ENCODE data around the gene KAZALD1. TPM values are rescaled to one million over a fixed set of nuclear protein-coding genes. Genes with fewer than 3 reads are reported as not detected.

The KAZALD1 gene
- total and polyA plus RNA-seq, 4 donors: 2.5 to 10.0 (median 4.3) TPM

DNA sequence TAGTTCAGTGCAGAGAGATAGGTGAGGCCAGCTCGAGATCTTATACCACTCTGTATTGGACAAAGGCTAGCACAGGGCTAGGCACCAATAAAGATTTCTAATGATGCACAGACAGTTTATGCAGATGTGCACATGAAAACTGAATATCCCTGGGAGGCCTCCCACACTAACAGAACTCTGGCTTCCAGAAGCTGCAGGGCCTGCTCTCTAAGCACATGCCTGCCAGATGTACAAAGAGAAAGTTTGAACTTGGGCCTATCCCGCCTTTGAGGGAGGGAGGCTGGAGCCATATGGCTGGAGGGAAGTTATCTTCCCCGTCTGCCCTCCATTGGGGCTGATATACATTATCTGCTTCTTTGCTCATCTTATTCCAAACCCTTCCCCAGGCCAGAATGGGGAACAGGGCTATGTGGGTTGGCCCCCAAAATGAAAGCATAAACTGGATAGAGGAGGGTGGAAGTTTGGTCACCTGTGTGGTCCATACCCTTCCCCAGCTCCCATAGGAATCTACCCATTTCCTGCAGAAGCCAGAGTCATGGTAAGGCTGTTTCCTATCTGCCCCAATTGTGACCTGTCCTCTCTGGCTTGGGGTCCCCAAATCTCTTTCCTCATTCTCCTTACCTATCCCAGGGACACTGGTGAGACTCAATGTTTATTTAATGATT lies 3.8 kb downstream of the KAZALD1 start:
- Histone ChIP-seq H3K36me3 (ENCODE audit: control insufficient read depth, insufficient read depth, low read length) (no peaks in the 10 kb centered on the region), H3K27me3 (ENCODE audit: control insufficient read depth, insufficient read depth, low read length) (peaks cover 64% of the 10 kb centered on the region), H3K4me1 (ENCODE audit: control insufficient read depth, insufficient read depth, low read length) (peaks cover 54% of the 10 kb centered on the region), H3K9me3 (ENCODE audit: control insufficient read depth, insufficient read depth, low read length) (no peaks in the 10 kb centered on the region), H3K27ac (ENCODE audit: low read depth, low read length) (no peak overlapping the region), H3K4me3 (ENCODE audit: low read depth, low read length) (peak overlapping the region; percentile 24)
- WGBS (ENCODE audit: insufficient coverage): 75% methylated on average over 1 of the region's 3 CpGs
- DNase-seq (ENCODE audit: low read depth in 4 of 6, low spot score in 6 of 6): peak in 1 of 6 donors; percentile 37

DNA sequence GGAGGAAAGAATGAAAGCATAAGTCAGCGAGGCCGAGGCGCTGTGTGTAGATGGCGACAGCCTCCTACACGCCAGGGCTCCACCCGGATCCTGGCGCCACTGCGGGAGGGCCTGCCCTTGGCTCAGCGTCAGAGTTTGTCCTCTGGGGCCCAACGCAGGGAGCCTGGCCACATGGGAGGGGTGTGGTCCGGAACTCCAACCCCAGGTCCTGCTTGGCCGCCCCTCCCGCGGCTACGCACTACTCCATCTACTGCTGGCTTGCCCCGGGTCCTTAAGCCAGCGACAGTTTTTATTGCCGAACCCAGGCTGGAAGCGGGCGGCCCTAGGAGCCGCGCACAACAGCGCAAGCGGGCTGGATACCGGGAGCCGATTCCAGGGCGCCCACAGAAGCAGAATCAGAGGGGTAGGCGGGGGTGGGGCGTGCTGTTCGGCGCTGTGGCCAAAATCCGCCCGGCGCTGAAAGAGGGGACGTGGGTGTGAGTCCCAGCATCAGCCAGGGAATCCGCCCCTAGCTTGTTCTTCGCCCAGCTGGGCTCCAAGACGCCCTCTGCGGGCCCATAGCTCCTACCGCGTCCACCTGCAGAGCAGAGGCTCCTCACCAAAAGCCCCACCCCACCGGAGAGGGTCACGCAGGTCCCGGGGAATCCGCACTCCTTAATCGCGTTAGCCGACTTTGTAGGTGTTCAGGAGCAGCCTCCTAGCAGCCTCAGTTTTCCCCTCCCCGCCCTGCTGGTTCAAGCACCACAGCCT lies 4.5 kb downstream of the KAZALD1 start:
- peak in 1 of 6 donors; percentile 35 for DNase-seq (ENCODE audit: low read depth in 4 of 6, low spot score in 6 of 6)

DNA sequence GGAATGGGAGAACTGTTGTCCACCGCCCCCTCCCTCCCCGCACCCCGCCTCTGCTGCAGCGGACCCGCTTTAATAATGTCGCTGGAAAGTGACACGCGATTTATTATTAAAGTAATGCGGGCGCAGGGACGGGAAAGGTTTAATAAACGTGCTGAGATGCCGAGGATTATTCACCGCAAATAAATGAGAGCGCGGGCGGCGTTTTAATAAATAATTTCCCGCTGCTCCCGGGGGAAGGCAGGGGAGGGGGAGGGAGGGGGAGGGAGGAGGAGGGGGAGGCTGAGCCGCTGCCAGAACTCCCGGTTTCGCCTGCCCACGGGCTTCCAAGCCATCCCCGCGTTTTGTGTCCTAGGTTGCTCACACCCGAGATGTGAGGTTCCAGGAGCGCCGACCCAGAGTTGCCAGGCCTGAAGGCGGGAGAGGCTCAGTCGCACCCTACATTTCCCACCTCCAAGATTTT lies 5.1 kb downstream of the KAZALD1 start:
- DNase-seq (ENCODE audit: low read depth in 4 of 6, low spot score in 6 of 6): peak in 1 of 6 donors; percentile 79
- Histone ChIP-seq H3K4me3 (ENCODE audit: low read depth, low read length) (peak overlapping the region; percentile 60), H3K4me1 (ENCODE audit: control insufficient read depth, insufficient read depth, low read length) (peaks cover 47% of the 10 kb centered on the region), H3K9me3 (ENCODE audit: control insufficient read depth, insufficient read depth, low read length) (no peaks in the 10 kb centered on the region), H3K27ac (ENCODE audit: low read depth, low read length) (no peak overlapping the region), H3K36me3 (ENCODE audit: control insufficient read depth, insufficient read depth, low read length) (no peaks in the 10 kb centered on the region), H3K27me3 (ENCODE audit: control insufficient read depth, insufficient read depth, low read length) (peaks cover 65% of the 10 kb centered on the region)
- 0% methylated on average over 12 of the region's 31 CpGs for WGBS (ENCODE audit: insufficient coverage)

More for the DNA sequence above, 4.5 kb downstream of the KAZALD1 start:
- Histone ChIP-seq H3K9me3 (ENCODE audit: control insufficient read depth, insufficient read depth, low read length) (no peaks in the 10 kb centered on the region), H3K4me3 (ENCODE audit: low read depth, low read length) (peak overlapping the region; percentile 24), H3K4me1 (ENCODE audit: control insufficient read depth, insufficient read depth, low read length) (peaks cover 51% of the 10 kb centered on the region), H3K27ac (ENCODE audit: low read depth, low read length) (no peak overlapping the region), H3K36me3 (ENCODE audit: control insufficient read depth, insufficient read depth, low read length) (no peaks in the 10 kb centered on the region), H3K27me3 (ENCODE audit: control insufficient read depth, insufficient read depth, low read length) (peaks cover 69% of the 10 kb centered on the region)
- under 1% methylated on average over 46 of the region's 49 CpGs for WGBS (ENCODE audit: insufficient coverage)

DNA sequence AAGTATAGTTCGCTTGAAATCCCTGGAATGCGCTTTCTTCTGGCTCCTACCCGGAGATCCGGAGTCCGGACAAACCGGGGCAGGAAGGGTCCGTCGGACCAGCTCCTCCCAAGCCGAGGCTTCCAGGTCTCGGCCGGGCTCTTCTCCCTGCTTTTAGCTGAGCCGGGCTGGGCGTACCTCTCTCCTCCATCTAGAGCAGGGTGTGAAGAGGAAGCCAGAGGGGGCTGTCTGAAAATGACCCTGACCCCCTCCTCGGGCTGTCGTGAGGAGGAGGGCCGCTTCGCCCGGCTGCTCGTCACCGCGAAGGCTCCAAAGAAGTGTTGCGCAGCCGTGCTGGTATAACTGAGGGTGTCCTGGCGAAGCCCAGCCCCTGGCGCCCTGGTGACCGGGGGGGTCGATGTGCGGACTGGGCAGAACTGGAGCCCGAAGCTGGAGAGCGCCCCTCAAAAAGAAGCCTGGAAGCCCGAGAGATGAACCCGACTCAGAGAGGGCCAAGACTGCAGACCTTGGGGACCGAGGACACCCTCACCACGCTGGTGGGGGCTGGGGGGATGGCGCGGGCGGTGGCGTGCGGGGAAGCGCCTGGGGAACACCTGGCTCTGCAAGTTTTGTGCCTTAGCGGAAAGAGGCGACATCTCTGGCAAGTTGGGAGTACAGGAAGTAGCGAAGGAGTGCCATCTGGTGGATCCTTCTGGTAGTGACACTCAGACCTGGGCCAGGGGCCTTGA lies 5.7 kb downstream of the KAZALD1 start:
- Histone ChIP-seq H3K4me1 (ENCODE audit: control insufficient read depth, insufficient read depth, low read length) (peaks cover 46% of the 10 kb centered on the region), H3K27me3 (ENCODE audit: control insufficient read depth, insufficient read depth, low read length) (peaks cover 65% of the 10 kb centered on the region), H3K4me3 (ENCODE audit: low read depth, low read length) (peak overlapping the region; percentile 60), H3K9me3 (ENCODE audit: control insufficient read depth, insufficient read depth, low read length) (no peaks in the 10 kb centered on the region), H3K36me3 (ENCODE audit: control insufficient read depth, insufficient read depth, low read length) (no peaks in the 10 kb centered on the region), H3K27ac (ENCODE audit: low read depth, low read length) (no peak overlapping the region)
- under 1% methylated on average over 41 of the region's 43 CpGs for WGBS (ENCODE audit: insufficient coverage)
- peak in 5 of 6 donors; percentile 63 to 94 (median 79) for DNase-seq (ENCODE audit: low read depth in 4 of 6, low spot score in 6 of 6)

DNA sequence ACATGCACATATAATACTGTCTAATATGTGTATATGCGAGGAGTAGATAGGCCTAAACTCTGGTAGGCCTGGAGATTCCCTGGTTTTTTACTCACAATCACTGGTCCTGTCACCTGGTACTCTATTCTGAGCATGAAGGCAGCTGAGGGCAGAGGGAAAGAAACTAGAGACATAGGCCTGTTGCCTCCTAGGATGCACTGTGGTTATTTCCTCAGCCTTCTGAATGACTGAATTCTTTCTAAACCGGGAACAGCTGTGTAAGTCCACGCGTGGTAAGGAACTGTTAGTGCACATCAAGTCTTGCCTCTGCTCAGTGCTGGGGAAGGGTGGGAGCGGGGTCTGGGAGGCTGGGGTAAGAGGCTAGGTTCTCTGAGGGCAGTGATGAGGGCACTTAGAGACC lies 7.7 kb downstream of the KAZALD1 start:
- DNase-seq (ENCODE audit: low read depth in 4 of 6, low spot score in 6 of 6): no peak
- 59% methylated on average over 4 of the region's 5 CpGs for WGBS (ENCODE audit: insufficient coverage)
- Histone ChIP-seq H3K4me1 (ENCODE audit: control insufficient read depth, insufficient read depth, low read length) (peaks cover 35% of the 10 kb centered on the region), H3K36me3 (ENCODE audit: control insufficient read depth, insufficient read depth, low read length) (no peaks in the 10 kb centered on the region), H3K27ac (ENCODE audit: low read depth, low read length) (no peak overlapping the region), H3K9me3 (ENCODE audit: control insufficient read depth, insufficient read depth, low read length) (no peaks in the 10 kb centered on the region), H3K4me3 (ENCODE audit: low read depth, low read length) (no peak overlapping the region), H3K27me3 (ENCODE audit: control insufficient read depth, insufficient read depth, low read length) (peaks cover 65% of the 10 kb centered on the region)

DNA sequence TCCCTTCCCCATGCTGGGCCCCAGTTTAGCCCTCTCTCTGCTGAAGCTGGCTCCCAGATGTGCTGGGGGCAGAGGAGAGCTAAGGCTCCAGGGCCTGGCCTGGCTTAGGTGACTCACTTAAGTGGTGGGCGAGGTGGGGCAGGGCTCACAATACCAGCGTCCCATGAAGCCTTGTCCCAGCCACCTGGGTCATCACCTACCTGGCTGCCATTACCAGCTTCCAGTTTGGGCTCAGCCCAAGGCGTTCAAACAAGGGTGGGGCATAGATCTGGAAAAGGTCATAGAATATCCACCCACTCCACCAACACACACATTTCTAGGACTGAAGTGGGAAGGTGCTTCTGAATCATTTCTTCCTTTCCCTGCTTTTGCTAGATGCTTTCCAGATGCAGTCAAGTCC lies 8.3 kb downstream of the KAZALD1 start:
- no peak overlapping the region for H3K27ac ChIP-seq (ENCODE audit: low read depth, low read length)
- H3K27me3 ChIP-seq (ENCODE audit: control insufficient read depth, insufficient read depth, low read length): peaks cover 64% of the 10 kb centered on the region
- H3K4me1 ChIP-seq (ENCODE audit: control insufficient read depth, insufficient read depth, low read length): peaks cover 33% of the 10 kb centered on the region
- H3K36me3 ChIP-seq (ENCODE audit: control insufficient read depth, insufficient read depth, low read length): no peaks in the 10 kb centered on the region
- no peak for DNase-seq (ENCODE audit: low read depth in 4 of 6, low spot score in 6 of 6)
- no peaks in the 10 kb centered on the region for H3K9me3 ChIP-seq (ENCODE audit: control insufficient read depth, insufficient read depth, low read length)
- H3K4me3 ChIP-seq (ENCODE audit: low read depth, low read length): no peak overlapping the region
- 75% methylated on average over 3 of the region's 3 CpGs for WGBS (ENCODE audit: insufficient coverage)

DNA sequence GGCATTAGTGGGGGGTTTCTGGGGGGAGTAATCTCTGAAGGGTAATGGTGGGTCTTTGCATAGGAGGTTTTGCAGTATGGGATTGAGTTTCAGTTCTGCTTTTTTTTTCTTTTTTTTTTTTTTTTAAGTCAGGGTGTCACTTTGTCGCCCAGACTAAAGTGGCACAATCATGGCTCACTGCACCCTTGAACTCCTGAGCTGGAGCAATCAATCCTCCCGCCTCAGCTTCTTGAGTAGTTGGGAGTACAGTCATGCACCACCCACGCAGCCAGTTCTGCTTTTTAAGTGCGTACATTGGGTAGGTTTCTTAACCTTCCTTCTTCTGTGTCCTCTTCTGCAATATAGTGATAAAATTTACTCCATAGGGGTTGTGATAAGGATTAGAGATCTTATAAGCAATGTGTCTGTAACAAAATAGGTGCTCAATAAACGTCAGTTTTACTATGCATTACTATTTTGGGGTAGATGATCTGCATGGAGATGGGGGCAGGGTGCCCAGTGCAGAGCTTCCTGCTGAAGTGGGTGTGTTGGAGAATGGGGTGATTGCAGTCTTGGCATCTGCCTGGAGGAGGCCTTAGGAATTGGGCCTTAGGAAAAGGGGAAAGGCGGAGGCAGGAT lies 9.6 kb downstream of the KAZALD1 start:
- H3K27me3 ChIP-seq (ENCODE audit: control insufficient read depth, insufficient read depth, low read length): peaks cover 64% of the 10 kb centered on the region
- DNase-seq (ENCODE audit: low read depth in 4 of 6, low spot score in 6 of 6): no peak
- peaks cover 27% of the 10 kb centered on the region for H3K4me1 ChIP-seq (ENCODE audit: control insufficient read depth, insufficient read depth, low read length)

DNA sequence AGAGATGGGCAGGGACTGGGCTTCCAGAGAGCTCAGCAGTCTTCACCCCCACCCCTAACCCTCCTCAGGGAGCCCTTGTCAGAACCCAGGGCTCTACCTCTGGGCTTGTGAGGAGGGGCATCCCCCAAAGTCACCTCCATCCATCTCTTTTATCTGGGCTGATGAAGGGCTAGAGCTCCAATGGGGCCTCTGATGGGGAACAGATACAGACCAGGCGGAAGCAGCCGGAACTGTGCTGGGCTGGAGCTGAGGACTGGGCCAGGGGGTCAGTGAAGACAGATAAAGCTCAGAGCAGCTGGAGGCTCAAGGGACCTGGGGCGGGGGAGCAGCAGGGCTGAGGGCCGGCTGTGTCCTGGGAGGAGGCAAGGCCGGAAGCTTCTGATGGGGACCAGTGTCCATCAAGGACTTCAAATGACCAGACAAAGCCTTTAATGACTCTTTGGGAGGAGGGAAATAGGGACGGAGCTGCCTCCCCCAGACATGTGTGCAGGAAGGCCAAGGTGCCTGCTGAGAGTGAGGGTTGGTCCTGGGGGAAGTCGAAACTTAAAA lies 10.2 kb downstream of the KAZALD1 start:
- Histone ChIP-seq H3K4me3 (ENCODE audit: low read depth, low read length) (no peak overlapping the region), H3K27ac (ENCODE audit: low read depth, low read length) (no peak overlapping the region), H3K9me3 (ENCODE audit: control insufficient read depth, insufficient read depth, low read length) (no peaks in the 10 kb centered on the region), H3K27me3 (ENCODE audit: control insufficient read depth, insufficient read depth, low read length) (peaks cover 63% of the 10 kb centered on the region), H3K4me1 (ENCODE audit: control insufficient read depth, insufficient read depth, low read length) (peaks cover 22% of the 10 kb centered on the region), H3K36me3 (ENCODE audit: control insufficient read depth, insufficient read depth, low read length) (no peaks in the 10 kb centered on the region)
- WGBS (ENCODE audit: insufficient coverage): 39% methylated on average over 7 of the region's 7 CpGs
- no peak for DNase-seq (ENCODE audit: low read depth in 4 of 6, low spot score in 6 of 6)

More for the DNA sequence above, 9.6 kb downstream of the KAZALD1 start:
- Histone ChIP-seq H3K36me3 (ENCODE audit: control insufficient read depth, insufficient read depth, low read length) (no peaks in the 10 kb centered on the region), H3K9me3 (ENCODE audit: control insufficient read depth, insufficient read depth, low read length) (no peaks in the 10 kb centered on the region), H3K4me3 (ENCODE audit: low read depth, low read length) (no peak overlapping the region), H3K27ac (ENCODE audit: low read depth, low read length) (no peak overlapping the region)
- 67% methylated on average over 3 of the region's 6 CpGs for WGBS (ENCODE audit: insufficient coverage)

DNA sequence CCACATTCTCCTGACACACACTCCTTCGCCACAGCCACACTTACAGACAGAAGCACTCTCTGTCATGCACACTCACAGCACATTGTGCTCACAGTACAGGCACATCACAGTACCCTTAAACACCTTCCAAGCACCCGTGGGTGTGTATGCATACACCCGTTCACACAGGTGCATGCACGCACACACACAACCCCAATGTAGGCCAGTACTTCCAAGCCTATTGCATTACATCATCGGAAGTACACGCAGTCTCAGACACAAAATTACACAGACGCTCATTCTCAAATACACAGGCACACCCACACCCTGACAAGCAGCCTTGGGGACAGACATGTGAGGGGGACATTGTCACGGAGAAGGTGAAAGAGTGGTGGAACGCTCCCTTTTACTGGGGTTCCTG lies 11.1 kb downstream of the KAZALD1 start:
- Histone ChIP-seq H3K27me3 (ENCODE audit: control insufficient read depth, insufficient read depth, low read length) (peaks cover 54% of the 10 kb centered on the region), H3K36me3 (ENCODE audit: control insufficient read depth, insufficient read depth, low read length) (no peaks in the 10 kb centered on the region), H3K4me1 (ENCODE audit: control insufficient read depth, insufficient read depth, low read length) (peaks cover 13% of the 10 kb centered on the region), H3K27ac (ENCODE audit: low read depth, low read length) (no peak overlapping the region), H3K4me3 (ENCODE audit: low read depth, low read length) (no peak overlapping the region), H3K9me3 (ENCODE audit: control insufficient read depth, insufficient read depth, low read length) (no peaks in the 10 kb centered on the region)
- 71% methylated on average over 6 of the region's 9 CpGs for WGBS (ENCODE audit: insufficient coverage)
- DNase-seq (ENCODE audit: low read depth in 4 of 6, low spot score in 6 of 6): no peak
